H1 (cell line): ENCODE results near the gene HNRNPA3.
"Not testable (repeated sequence)": the region's sequence is repeated elsewhere in the genome, so short reads cannot be mapped to it uniquely, and the experiment has no call there.

Experiments used
- TAF1 ChIP-seq: IDR thresholded peaks from 2 replicates; pipeline ENCODE4 v1.6.1; 2011; ENCODE audit warnings: mild to moderate bottlenecking, low read depth, low read length
- TEAD4 ChIP-seq: IDR thresholded peaks from 2 replicates; pipeline ENCODE4 v1.6.1; 2012; ENCODE audit warnings: low read depth, low read length, inconsistent platforms, mixed read lengths
- TF ChIP-seq, protein P1 (sequence below), 3 experiments: IDR thresholded peaks; 1 replicate in 2 of 3; 2 replicates in 1 of 3; pipeline versions ENCODE4 v1.5.1 to v1.6.1; 2011; ENCODE audit warnings: low read length in 3 of 3, mild to moderate bottlenecking in 3 of 3, inconsistent platforms in 2 of 3, low read depth in 1 of 3, moderate library complexity in 1 of 3; ENCODE audit not compliant: insufficient read depth in 1 of 3; ENCODE audit errors: control extremely low read depth in 1 of 3

DNA sequence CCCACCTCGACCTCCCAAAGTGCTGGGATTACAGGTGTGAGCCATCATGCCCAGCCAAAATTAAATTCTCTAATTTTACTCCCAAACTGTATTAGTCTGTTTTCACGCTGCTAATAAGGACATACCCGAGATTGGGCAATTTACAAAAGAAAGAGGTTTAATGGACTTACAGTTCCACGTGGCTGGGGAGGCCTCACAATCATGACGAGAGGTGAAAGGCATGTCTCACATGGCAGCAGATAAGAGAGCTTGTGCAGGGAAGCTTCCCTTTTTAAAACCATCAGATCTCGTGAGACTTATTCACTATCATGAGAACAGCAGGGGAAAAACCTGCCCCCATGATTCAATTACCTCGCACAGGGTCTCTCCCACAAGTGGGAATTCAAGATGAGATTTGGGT, 26.6 kb upstream of the HNRNPA3 start:
- TF ChIP-seq TAF1, TEAD4: not testable (repeated sequence)
- TF ChIP-seq, protein P1, sequence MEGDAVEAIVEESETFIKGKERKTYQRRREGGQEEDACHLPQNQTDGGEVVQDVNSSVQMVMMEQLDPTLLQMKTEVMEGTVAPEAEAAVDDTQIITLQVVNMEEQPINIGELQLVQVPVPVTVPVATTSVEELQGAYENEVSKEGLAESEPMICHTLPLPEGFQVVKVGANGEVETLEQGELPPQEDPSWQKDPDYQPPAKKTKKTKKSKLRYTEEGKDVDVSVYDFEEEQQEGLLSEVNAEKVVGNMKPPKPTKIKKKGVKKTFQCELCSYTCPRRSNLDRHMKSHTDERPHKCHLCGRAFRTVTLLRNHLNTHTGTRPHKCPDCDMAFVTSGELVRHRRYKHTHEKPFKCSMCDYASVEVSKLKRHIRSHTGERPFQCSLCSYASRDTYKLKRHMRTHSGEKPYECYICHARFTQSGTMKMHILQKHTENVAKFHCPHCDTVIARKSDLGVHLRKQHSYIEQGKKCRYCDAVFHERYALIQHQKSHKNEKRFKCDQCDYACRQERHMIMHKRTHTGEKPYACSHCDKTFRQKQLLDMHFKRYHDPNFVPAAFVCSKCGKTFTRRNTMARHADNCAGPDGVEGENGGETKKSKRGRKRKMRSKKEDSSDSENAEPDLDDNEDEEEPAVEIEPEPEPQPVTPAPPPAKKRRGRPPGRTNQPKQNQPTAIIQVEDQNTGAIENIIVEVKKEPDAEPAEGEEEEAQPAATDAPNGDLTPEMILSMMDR (IDR thresholded peaks at IDR 0.05; ENCODE audit: control extremely low read depth in 1 of 3, insufficient read depth in 1 of 3, low read depth in 1 of 3, low read length in 3 of 3) = not testable (repeated sequence)
